K562 (cell line): ENCODE data around the gene MEIKIN. TPM values are rescaled to one million over a fixed set of nuclear protein-coding genes. Genes with fewer than 3 reads are reported as not detected.

Experiments used
- BRD4 ChIP-seq: fragments of 200-600 bp; sonication (generic); IDR thresholded peaks from 2 replicates; pipeline ENCODE4 v1.6.1; 2017; ENCODE audit warnings: inconsistent platforms
- CBFA2T2 ChIP-seq: fragments of 450-650 bp; conservative IDR thresholded peaks from 2 replicates; pipeline ENCODE4 v1.6.1; 2017; ENCODE audit warnings: mild to moderate bottlenecking
- CBX5 ChIP-seq: IDR thresholded peaks from 2 replicates; pipeline ENCODE4 v1.6.1; 2014; ENCODE audit warnings: low read depth, borderline replicate concordance
- CCAR2 ChIP-seq: fragments of 200-400 bp; formaldehyde crosslinking; IDR thresholded peaks from 2 replicates; pipeline ENCODE4 v1.6.1; 2017; ENCODE audit warnings: mild to moderate bottlenecking, low read depth, low read length
- CHCHD3 ChIP-seq: fragments of 250-450 bp; sonication (Bioruptor Pico); IDR thresholded peaks from 2 replicates; pipeline ENCODE4 v2.1.2; 2022; ENCODE audit warnings: mild to moderate bottlenecking
- ERF ChIP-seq: fragments of 450-650 bp; formaldehyde crosslinking; IDR thresholded peaks from 2 replicates; pipeline ENCODE4 v1.4.0; 2020; ENCODE audit warnings: mild to moderate bottlenecking, mixed read lengths
- FOXP1 ChIP-seq: sonication (generic); formaldehyde crosslinking; IDR thresholded peaks from 2 replicates; pipeline ENCODE4 v1.8.0; 2022; ENCODE audit warnings: mild to moderate bottlenecking, missing genetic modification reagents
- FOXP4 ChIP-seq: sonication (generic); formaldehyde crosslinking; IDR thresholded peaks from 2 replicates; pipeline ENCODE4 v1.8.0; 2022; ENCODE audit warnings: mild to moderate bottlenecking, missing genetic modification reagents, borderline replicate concordance
- KLF1 ChIP-seq: fragments of 450-650 bp; IDR thresholded peaks from 2 replicates; pipeline ENCODE4 v1.6.1; 2016; ENCODE audit warnings: missing genetic modification characterization, missing compliant biosample characterization
- MCM2 ChIP-seq: fragments of 450-650 bp; IDR thresholded peaks from 2 replicates; pipeline ENCODE4 v1.6.1; 2017; ENCODE audit warnings: low read depth, mild to moderate bottlenecking
- NELFE ChIP-seq: IDR thresholded peaks from 2 replicates; pipeline ENCODE4 v1.6.1; 2011; ENCODE audit warnings: mild to moderate bottlenecking; ENCODE audit not compliant: insufficient read depth, insufficient read length
- PML ChIP-seq: IDR thresholded peaks from 2 replicates; pipeline ENCODE4 v1.6.1; 2012; ENCODE audit warnings: low read length, inconsistent platforms
- PTBP1 ChIP-seq: fragments of 200-400 bp; formaldehyde crosslinking; IDR thresholded peaks from 2 replicates; pipeline ENCODE4 v1.6.1; 2017; ENCODE audit warnings: low read depth, low read length
- TEAD2 ChIP-seq: fragments of 450-650 bp; IDR thresholded peaks from 2 replicates; pipeline ENCODE4 v1.6.1; 2016; ENCODE audit warnings: missing genetic modification characterization, control low read depth, missing compliant biosample characterization
- TFAM ChIP-seq: fragments of 250-450 bp; sonication (Bioruptor Pico); conservative IDR thresholded peaks from 2 replicates; pipeline ENCODE4 v1.5.0; 2021; ENCODE audit warnings: mild to moderate bottlenecking, moderate library complexity
- WHSC1 ChIP-seq: IDR thresholded peaks from one replicate; pipeline ENCODE4 v1.6.1; 2012; ENCODE audit warnings: low read length, control low read depth, inconsistent platforms
- ZFP91 ChIP-seq: sonication (generic); formaldehyde crosslinking; IDR thresholded peaks from 2 replicates; pipeline ENCODE4 v1.8.0; 2022; ENCODE audit warnings: mild to moderate bottlenecking, missing genetic modification reagents
- ZNF224 ChIP-seq: sonication (generic); formaldehyde crosslinking; IDR thresholded peaks from 2 replicates; pipeline ENCODE4 v1.8.0; 2022; ENCODE audit warnings: mild to moderate bottlenecking, missing genetic modification reagents
- ZNF644 ChIP-seq: fragments of 200-800 bp; sonication (Bioruptor generic); IDR thresholded peaks from 2 replicates; pipeline ENCODE4 v1.6.1; 2016; ENCODE audit warnings: low read depth, missing genetic modification characterization, missing compliant biosample characterization
- ZNF785 ChIP-seq: fragments of 250-450 bp; sonication (Bioruptor Pico); IDR thresholded peaks from 2 replicates; pipeline ENCODE4 v1.4.0; 2020; ENCODE audit warnings: mild to moderate bottlenecking
- polyA plus RNA-seq, 8 experiments: library from polyadenylated mRNA; depleted of rRNA in 4 of 8; stranded (reverse) in 5 of 8; unstranded in 3 of 8; fragments of >200 nt; fragmentation: Nextera tagmentation in 2 of 8; fragmentation: Illumina TruSeq in 1 of 8; extraction: Ambion mirVana in 2 of 8; extraction: Trizol in 1 of 8; gene quantifications; 2 replicates each; pipeline versions ENCODE4 v1.2.1 to v1.2.3, GENCODE V29; 2011 to 2014; ENCODE audit warnings: inconsistent platforms in 1 of 8, missing spikeins in 1 of 8
- total RNA-seq, 7 experiments: library from RNA; depleted of rRNA in 6 of 7; stranded (reverse); fragments of >200 nt in 6 of 7; fragmentation: Illumina TruSeq in 2 of 7; extraction: Trizol in 2 of 7; gene quantifications; 2 replicates each; pipeline versions ENCODE4 v1.2.1 to v1.2.3, GENCODE V29; 2011 to 2021; ENCODE audit warnings: low replicate concordance in 1 of 7
- TF ChIP-seq, protein P1 (sequence below), 3 experiments: fragments of 200-800 bp in 1 of 3; fragments of 250-450 bp in 1 of 3; fragments of 450-650 bp in 1 of 3; sonication (Bioruptor Pico) in 1 of 3; sonication (Bioruptor generic) in 1 of 3; formaldehyde crosslinking in 1 of 3; IDR thresholded peaks; 2 replicates each; pipeline versions ENCODE4 v1.6.1 to v1.8.0; 2016 to 2022; ENCODE audit warnings: mild to moderate bottlenecking in 2 of 3, missing genetic modification characterization in 2 of 3, missing compliant biosample characterization in 1 of 3, moderate library complexity in 1 of 3

Gene MEIKIN
- total and polyA plus RNA-seq, 9 of the 15 experiments (the other 6 are each of a cell fraction or from before 2014, with no cell fraction given), result 0.18 TPM; not detected in 8

DNA sequence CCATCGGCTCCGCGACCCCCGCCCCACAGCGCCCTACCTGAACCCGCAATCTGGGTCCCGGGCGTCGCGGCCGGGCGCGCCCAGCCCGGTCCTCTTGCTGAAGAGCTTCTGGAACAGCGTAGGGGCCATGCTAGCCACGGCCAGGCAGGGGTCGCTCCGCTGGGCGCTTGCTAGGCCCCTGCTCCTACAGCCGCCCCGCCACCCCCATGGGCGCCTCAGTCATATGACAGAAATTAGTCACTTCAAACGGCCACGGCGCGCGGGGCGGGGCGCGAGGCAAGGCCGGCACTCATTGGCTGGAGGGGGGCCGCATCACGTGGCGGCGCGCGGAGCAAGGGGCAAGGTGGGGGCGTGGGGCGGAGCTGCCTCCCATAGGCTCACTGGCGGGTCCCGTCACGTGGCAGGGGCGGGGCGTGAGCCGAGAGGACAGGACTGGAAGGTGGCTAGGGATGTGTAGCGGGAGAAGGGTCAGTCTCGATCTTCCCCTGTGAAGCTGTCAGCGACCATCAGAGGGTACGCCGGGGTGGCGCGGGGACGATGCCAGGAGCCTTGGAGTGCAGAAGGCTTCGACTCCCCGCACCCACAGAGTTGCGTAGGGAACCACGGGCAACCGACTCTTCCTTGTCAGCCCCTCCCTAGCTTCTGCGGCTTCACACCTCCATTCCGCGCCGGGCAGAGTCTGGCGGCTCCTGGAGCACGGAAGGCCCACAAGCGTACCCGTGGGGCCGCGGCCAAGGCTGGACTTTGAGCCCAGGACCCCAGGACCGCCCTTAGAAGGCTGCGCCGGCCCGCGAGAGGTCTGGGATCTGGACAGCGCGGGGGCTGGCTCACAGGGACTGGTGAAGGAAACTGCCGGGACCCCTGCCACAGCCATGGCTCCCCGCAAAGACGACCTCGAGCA, 148.4 kb downstream of the MEIKIN start, which contains the start of gene FNIP1 (continued):
- TF ChIP-seq WHSC1 (no peak), FOXP4 (CRISPR knock-in tag) (peak; percentile 96), PTBP1 (no peak), ZNF785 (CRISPR knock-in tag) (no peak), CHCHD3 (CRISPR knock-in tag) (no peak), TFAM (CRISPR knock-in tag) (no peak), BRD4 (0 out of 2 replicates have a peak, but pooled peaks have one; percentile 48), ZNF224 (CRISPR knock-in tag) (peak; percentile 90; the same call in 1 of the 2 replicates), ZNF644 (peak; percentile 53; the same call in 1 of the 2 replicates), PML (peak; percentile 71), NELFE (no peak), FOXP1 (CRISPR knock-in tag) (peak; percentile 99), CBX5 (peak; percentile 18; the same call in 1 of the 2 replicates), ERF (peak; percentile 72), KLF1 (tag) (0 out of 2 replicates have a peak, but pooled peaks have one; percentile 28), CCAR2 (no peak), CBFA2T2 (peak; percentile 88), MCM2 (no peak), ZFP91 (CRISPR knock-in tag) (peak; percentile 55; the same call in 1 of the 2 replicates), TEAD2 (tag) (no peak)
- TF ChIP-seq, protein P1, sequence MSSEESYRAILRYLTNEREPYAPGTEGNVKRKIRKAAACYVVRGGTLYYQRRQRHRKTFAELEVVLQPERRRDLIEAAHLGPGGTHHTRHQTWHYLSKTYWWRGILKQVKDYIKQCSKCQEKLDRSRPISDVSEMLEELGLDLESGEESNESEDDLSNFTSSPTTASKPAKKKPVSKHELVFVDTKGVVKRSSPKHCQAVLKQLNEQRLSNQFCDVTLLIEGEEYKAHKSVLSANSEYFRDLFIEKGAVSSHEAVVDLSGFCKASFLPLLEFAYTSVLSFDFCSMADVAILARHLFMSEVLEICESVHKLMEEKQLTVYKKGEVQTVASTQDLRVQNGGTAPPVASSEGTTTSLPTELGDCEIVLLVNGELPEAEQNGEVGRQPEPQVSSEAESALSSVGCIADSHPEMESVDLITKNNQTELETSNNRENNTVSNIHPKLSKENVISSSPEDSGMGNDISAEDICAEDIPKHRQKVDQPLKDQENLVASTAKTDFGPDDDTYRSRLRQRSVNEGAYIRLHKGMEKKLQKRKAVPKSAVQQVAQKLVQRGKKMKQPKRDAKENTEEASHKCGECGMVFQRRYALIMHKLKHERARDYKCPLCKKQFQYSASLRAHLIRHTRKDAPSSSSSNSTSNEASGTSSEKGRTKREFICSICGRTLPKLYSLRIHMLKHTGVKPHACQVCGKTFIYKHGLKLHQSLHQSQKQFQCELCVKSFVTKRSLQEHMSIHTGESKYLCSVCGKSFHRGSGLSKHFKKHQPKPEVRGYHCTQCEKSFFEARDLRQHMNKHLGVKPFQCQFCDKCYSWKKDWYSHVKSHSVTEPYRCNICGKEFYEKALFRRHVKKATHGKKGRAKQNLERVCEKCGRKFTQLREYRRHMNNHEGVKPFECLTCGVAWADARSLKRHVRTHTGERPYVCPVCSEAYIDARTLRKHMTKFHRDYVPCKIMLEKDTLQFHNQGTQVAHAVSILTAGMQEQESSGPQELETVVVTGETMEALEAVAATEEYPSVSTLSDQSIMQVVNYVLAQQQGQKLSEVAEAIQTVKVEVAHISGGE (CRISPR knock-in tag; IDR thresholded peaks at IDR 0.05), result peak in 2 of 3 experiments; percentile 22 to 62; a peak in 1 of 6 replicates
